ENCODE measurements around the gene ARL8A.

DNA sequence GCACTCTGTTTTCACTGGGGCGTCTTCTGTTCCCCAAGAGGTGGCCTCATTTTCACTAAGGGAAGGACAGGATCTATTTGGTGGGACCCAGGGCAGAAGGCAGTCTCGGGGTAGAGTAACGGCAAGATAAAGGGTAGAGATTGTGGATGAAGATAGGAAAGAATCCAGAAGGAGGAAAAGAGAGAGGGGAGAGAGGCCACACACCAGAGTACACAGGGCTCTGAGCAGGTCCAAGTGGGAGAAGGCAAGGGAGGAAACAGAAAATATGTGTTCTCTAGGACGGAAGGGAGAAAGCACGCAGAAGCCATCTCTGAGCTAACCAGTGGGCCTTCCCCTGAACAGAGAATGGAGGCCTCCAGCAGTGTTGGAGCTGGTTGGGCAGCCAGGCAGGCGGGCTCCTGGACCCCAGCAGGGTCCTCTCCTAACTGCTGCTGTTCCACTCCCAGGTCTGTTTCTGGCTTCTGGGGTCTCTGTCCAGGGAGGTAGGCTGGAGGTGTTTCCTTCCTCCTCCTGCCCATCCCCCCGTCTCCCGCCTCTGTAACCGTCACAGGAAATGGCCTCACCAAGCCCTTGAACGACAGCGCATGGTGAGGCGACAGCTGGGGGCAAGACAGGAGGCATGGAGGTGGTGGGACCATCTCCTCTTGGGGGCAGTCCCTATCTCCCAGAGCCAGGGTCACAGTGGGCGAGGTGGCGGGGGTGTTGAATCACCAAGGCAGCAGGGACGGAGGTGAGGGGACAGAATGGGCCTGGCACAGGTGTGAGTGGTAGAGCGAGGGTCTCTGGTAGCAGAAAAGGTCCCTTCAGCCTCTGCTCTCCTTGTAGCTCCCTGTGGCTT lies 15.2 kb upstream of the ARL8A start:
- TF ChIP-seq, protein P1, sequence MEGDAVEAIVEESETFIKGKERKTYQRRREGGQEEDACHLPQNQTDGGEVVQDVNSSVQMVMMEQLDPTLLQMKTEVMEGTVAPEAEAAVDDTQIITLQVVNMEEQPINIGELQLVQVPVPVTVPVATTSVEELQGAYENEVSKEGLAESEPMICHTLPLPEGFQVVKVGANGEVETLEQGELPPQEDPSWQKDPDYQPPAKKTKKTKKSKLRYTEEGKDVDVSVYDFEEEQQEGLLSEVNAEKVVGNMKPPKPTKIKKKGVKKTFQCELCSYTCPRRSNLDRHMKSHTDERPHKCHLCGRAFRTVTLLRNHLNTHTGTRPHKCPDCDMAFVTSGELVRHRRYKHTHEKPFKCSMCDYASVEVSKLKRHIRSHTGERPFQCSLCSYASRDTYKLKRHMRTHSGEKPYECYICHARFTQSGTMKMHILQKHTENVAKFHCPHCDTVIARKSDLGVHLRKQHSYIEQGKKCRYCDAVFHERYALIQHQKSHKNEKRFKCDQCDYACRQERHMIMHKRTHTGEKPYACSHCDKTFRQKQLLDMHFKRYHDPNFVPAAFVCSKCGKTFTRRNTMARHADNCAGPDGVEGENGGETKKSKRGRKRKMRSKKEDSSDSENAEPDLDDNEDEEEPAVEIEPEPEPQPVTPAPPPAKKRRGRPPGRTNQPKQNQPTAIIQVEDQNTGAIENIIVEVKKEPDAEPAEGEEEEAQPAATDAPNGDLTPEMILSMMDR (IDR thresholded peaks at IDR 0.05; ENCODE audit: poor library complexity), result no peak
- TF ChIP-seq EZH2 (IDR thresholded peaks at IDR 0.05; ENCODE audit: borderline replicate concordance), result no peak

Data from hepatocyte (in vitro differentiated cells).